Ovary (tissue), 3 donors: ENCODE data around the gene KCNG2.

Experiments used
- CTCF ChIP-seq, 3 donors: fragments of 450-650 bp in 2 of 3; fragments of 200-600 bp in 1 of 3; IDR thresholded peaks; one replicate each; pipeline versions ENCODE4 v1.5.1 to v1.8.0; 2016 to 2022; ENCODE audit warnings: antibody characterized with exemption in 3 of 3, mild to moderate bottlenecking in 1 of 3
- POLR2A ChIP-seq: fragments of 450-650 bp; IDR thresholded peaks from one replicate; pipeline ENCODE4 v1.6.1; 2017; ENCODE audit warnings: antibody characterized with exemption, mild to moderate bottlenecking, moderate library complexity
- donor health status: DM: no; HTN: no; CAD: no.

GRCh38 chr18:79884294-79884962 lies 86.7 kb downstream of the KCNG2 start:
- TF ChIP-seq CTCF (IDR thresholded peaks at IDR 0.05) (no peak), POLR2A (no peak)
